Stimulated activated CD4-positive, alpha-beta T cell treated with anti-CD3 and anti-CD28 coated beads, Interleukin-4, amount 100 ng/mL, for 4 hours (primary cell): ENCODE measurements around the gene NUDT16.

Experiments used
- DNase-seq, 2 experiments: peaks; one replicate each; pipeline ENCODE4 v3.0.0-alpha.2; 2020

Gene NUDT16

GRCh38 chr3:131386429-131387165, 5.0 kb downstream of the NUDT16 start:
- DNase-seq = no peak

DNA sequence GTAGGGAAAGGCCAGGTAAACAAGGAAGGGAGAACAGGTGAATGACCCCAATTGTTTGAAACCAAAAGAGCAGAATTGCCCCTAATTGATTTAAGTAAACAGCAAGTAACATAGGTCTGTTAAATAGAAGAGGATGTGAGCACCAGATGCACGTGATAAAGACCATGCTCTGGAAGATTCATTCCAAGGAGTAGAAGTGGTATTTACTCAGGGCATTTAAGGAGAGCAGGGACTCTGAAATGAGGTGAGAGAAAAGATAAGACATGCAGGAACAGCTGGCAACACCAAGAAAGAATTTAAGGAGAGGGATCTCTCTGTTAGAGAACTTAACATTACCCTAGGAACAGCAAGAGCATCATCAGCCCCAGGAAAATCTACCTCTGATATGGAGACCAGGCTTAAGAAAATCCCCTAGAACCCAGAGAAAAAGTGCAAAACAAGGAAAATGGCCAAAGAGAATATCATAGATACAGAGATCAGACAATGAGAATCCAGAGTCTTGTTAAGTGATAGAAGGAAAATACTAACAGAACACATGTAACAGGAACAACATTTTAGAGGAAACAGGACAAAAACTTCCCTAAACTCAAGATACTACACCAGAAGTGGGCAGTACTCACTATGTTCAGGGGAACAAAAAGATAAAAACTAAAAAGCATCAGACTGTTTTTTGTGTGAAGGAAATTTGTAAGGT, 6.4 kb downstream of the NUDT16 start:
- DNase-seq = no peak

- DNase-seq = no peak
Observed at GRCh38 chr3:131388490-131388799, 6.9 kb downstream of the NUDT16 start.

GRCh38 chr3:131390331-131390730, 8.8 kb downstream of the NUDT16 start:
- DNase-seq = no peak

DNA sequence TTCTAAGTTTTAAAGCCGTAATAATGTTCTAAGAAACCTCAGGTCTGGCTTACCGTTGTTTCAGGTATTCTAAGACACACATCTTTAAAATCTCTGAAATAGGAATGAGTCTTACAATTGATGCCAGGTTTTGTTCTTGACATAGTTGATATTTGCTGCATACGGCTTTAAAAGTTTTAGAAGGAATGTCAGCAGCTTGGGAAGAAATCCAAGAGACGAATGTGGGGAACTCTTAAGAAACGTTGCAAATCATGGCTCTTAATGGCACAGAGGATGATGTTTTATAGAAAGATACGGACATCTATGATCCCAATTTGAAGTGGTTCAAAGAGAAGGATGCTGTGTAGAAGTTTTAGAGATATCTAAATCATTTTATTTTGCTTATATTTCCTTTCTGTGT, 11.5 kb downstream of the NUDT16 start:
- no peak for DNase-seq

DNA sequence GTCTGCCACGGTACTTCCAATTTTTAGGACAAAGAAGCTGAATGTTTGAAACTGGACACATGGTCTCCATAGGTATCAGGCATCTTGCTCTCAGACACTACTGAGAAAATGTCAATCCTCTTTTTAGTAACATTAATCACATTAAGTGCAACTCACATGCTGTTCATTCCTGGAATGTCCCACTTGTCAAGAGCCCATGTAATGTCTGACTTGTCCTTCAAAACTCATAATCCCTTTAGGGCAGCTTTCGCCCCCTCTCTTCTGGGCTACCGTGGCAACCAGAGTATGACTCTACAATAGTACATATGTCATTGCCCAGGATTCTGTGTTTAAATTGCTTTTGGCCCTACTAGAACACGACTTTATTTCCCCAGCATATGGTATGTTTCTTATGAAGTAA, 12.3 kb downstream of the NUDT16 start:
- DNase-seq = no peak

GRCh38 chr3:131394400-131394799, 12.8 kb downstream of the NUDT16 start:
- no peak for DNase-seq

DNA sequence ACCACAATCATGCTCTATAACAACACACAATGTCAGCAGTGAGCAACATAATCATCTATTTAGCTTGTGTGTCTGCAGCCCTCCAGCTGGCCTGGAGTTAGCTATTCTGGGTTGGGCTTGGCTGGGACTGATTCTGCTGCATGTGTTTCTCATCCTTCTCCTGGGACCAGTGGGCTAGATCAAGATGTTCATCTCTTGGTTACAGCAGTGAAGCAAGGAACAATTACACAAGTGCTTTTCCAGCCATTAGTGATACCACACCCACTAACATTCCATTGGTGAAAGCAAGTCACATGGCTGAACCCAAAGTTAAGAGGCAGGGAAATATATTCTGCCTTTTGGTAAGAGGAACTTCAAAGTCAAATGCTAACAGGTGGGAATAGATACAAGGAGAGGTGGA, 14.6 kb downstream of the NUDT16 start:
- DNase-seq = no peak

GRCh38 chr3:131397889-131398288, 16.3 kb downstream of the NUDT16 start:
- DNase-seq = no peak

DNA sequence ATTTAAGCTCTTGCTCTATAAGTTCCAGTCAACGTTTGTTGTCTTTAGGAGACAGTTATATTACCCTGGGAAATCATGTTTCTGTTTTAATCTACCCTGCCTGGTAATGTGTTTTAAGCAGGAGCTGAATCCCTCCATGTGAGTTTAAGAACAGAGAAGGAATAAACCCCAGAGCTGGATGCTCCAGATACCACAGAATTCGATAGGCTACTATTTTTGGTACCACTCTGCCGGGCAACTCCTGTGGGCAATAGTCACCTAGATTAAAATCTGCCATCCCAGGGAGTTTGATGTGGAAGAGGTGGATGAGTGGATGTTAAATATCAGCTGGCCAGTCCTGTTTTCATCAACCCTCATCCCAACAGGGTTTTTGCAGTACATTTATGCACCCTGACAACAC, 20.4 kb downstream of the NUDT16 start:
- no peak for DNase-seq

DNA sequence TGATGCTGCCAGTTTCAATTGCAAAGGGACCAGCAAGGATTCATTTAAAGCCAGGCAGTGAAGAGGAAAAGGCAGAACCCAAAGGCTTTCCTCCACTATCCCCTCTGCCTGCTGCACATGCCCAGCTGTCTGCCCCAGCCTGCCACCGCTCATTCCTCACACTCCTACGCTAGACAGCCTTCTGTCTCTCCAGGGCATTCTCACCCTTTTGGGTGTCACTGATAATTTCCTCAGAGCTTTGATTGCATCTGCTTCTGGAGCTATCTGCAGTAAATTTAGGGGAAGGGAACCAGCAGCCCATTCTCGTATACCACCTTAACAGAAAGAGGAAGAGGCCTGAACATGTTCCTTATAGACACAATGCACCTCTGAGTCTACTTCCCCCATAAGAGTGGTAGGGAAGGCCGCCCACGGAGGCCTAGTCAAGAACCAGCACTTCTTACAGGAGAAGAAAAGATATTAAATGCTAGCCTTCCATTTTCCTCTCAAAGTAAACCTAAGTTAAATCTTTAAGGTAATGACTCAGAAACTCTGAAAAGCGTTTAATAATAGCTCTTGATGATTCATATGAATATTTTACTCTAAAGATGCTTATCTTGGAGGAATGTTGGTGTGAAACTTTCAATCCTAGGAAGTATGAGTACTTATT, 20.9 kb downstream of the NUDT16 start:
- no peak for DNase-seq

DNA sequence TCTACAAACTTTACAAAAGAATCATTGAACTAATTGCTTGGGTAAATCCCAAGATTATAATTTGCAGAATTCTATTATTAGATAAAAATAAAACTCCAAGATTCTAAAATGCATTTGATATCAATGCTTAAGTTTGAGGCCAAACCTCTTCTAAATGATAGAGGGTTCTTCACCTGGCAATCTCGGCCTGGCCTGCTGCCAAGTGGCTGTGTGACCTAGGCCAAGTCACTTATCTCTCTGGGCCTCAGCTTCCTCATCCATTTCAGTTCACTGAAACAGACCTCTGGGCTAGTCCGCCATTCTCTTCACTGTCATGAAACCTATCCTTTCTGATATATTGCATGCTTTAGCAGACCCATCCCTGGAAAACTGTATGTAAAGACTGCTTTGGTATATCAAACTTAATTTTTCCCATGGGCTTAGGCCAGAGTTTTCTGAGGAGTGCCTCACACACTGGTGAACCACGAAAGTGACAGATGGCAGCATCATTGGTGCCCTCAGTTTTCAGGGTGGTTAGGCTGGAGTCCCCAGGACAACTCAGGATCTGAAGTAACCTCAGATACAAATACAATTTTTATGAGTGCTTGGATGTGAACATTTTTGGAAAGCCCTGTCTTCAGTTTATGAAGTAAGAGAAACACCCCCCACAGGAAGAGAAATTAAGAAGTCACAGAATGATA, 21.8 kb downstream of the NUDT16 start:
- DNase-seq = no peak

DNA sequence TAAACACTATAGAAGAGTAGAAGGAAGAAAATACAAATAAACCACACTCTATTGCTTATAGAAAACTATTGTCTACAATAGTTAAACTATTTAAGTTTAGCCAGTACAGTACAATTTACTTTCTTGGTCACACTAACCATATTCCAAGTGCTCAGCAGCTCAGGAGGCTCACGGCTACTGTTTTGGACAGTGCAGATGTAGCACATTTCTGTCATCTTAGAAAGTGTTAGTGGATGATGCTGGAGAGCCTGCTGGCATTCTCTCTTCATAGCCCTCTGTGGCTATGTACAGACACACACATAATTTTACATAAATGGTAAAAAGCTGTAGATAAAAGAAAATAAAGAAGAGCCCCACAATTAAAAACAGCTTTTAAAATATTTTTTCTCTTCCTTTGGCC, 23.8 kb downstream of the NUDT16 start:
- no peak for DNase-seq

- no peak for DNase-seq
Observed at GRCh38 chr3:131406274-131406673, 24.7 kb downstream of the NUDT16 start.

DNA sequence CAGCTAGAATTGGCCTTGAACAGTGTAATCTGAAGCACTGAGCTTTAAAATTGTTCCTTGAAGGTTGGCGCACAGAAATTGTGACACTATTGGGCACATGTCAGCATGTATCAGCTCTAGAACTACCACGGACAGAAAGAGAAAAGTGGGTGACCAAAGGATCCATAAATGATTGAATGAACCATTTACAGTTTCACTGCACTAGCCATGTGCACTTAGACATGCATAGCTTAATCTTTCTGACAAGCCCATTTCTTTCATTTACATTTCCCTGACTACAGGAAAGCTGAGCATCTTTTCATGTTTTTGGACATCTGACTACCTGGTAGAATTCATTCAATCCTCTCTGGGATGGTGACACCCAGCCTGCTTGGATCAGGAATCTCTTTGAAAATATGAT, 36.2 kb downstream of the NUDT16 start:
- no peak for DNase-seq

DNA sequence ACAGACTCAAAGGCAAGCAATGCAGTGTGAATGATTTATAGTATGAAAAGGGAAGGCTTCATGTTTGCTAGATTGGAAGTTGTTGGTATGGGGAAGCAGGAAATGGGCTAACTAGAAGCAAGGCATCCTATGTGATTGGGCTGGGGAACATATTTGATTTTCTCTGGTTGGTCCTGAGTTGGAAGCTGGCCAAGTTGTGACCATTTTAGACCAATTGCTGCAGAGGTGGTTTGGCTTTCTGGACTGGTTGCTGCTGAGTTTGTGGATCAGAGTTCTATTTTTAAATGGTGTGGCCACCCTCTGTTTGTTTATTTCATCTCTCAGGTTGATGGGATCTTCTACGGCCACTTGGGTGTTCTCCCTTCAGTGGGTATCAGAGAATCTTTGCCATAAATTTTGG, 39.7 kb downstream of the NUDT16 start:
- no peak for DNase-seq

GRCh38 chr3:131421957-131422498, 40.5 kb downstream of the NUDT16 start:
- no peak for DNase-seq

- DNase-seq = no peak
Observed at GRCh38 chr3:131427226-131427625, 45.7 kb downstream of the NUDT16 start.

GRCh38 chr3:131431754-131432153, 50.2 kb downstream of the NUDT16 start:
- no peak for DNase-seq

DNA sequence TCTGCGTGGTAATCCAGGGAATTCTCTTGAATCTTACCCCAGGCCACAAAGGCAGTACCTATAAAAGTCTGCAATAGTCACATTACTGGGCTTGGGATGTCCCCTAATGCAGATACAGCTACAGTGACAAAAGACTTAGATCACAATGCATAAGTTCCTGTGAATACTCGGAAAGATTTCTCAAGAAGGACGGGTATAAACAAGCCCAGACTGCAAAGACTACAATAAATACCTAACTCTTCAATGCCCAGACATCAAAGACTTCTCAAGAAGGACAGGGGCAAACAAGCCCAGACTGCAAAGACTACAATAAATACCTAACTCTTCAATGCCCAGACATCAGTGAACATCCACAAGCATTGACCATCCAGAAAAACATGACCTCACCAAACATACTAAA, 50.9 kb downstream of the NUDT16 start:
- DNase-seq = no peak

DNA sequence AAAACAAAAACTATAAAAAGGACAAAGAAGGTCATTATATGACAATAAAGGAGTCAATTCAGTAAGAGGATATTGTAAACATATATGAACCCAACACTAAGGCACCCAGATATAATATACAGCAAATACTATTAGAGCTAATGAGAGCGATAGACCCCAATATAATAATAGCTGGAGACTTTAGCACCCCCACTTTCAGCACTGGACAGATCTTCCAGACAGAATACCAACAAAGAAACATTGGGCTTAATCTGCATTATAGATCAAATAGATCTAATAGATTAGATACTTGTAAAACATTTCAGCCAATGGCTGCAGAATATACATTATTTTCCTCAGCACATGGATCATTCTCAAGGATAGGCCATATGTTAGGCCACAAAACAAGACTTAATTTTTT, 53.4 kb downstream of the NUDT16 start:
- DNase-seq = no peak
